Ammon's horn (tissue), 1 donor: ENCODE results near the gene PGBD1.

Experiments
- DNase-seq: peaks from one replicate; pipeline ENCODE4 v3.0.0-alpha.2; 2016; ENCODE audit warnings: low spot score

Gene PGBD1

GRCh38 chr6:28281288-28282064 lies at the start of gene PGBD1:
Gene PGBD1, plus strand, starts transcription at chr6:28281572. Its CDS starts 2,242 bp downstream, at chr6:28283814.
- DNase-seq = peak; percentile 77

- no peak for DNase-seq
Observed at GRCh38 chr6:28232785-28233184, 48.6 kb upstream of the PGBD1 start.

- DNase-seq = no peak
Observed at GRCh38 chr6:28235912-28236452, 45.4 kb upstream of the PGBD1 start.

GRCh38 chr6:28239636-28240035 lies 41.7 kb upstream of the PGBD1 start:
- DNase-seq = no peak

GRCh38 chr6:28240471-28240870 lies 40.9 kb upstream of the PGBD1 start:
- DNase-seq = no peak

- DNase-seq = no peak
Observed at GRCh38 chr6:28243946-28244345, 37.4 kb upstream of the PGBD1 start.

- DNase-seq = no peak
Observed at GRCh38 chr6:28245206-28245941, 36.0 kb upstream of the PGBD1 start.

GRCh38 chr6:28248916-28249315 lies 32.5 kb upstream of the PGBD1 start:
- no peak for DNase-seq

GRCh38 chr6:28250747-28251146 lies 30.6 kb upstream of the PGBD1 start:
- DNase-seq = no peak

GRCh38 chr6:28251661-28252008 lies 29.7 kb upstream of the PGBD1 start:
- DNase-seq = no peak

GRCh38 chr6:28252009-28252975 lies 29.1 kb upstream of the PGBD1 start, which contains the start of gene ZKSCAN4:
Gene ZKSCAN4, minus strand, starts transcription at chr6:28252269. Its CDS starts 289 bp downstream, at chr6:28251980.
- DNase-seq = peak; percentile 89

GRCh38 chr6:28254121-28254519 lies 27.3 kb upstream of the PGBD1 start:
- DNase-seq = no peak

- DNase-seq = no peak
Observed at GRCh38 chr6:28257042-28257441, 24.3 kb upstream of the PGBD1 start.

GRCh38 chr6:28258877-28259777 lies 22.2 kb upstream of the PGBD1 start, which contains the start of gene NKAPL:
Gene NKAPL, plus strand, starts transcription at chr6:28259297. Its CDS starts 75 bp downstream, at chr6:28259372.
- peak; percentile 75 for DNase-seq

- DNase-seq = no peak
Observed at GRCh38 chr6:28263922-28264321, 17.4 kb upstream of the PGBD1 start.

GRCh38 chr6:28264834-28265401 lies 16.5 kb upstream of the PGBD1 start:
- no peak for DNase-seq

- DNase-seq = no peak
Observed at GRCh38 chr6:28266563-28266961, 14.8 kb upstream of the PGBD1 start.

- DNase-seq = peak; percentile 93
Observed at GRCh38 chr6:28266962-28267694, 14.2 kb upstream of the PGBD1 start, which contains the start of gene ZSCAN26. Gene ZSCAN26, plus strand, starts transcription at chr6:28267143. Its CDS starts 4,777 bp downstream, at chr6:28271920.

- DNase-seq = no peak
Observed at GRCh38 chr6:28267695-28268059, 13.7 kb upstream of the PGBD1 start.

GRCh38 chr6:28269492-28269891 lies 11.9 kb upstream of the PGBD1 start:
- no peak for DNase-seq
